Left lung (tissue), 10 donors: ENCODE measurements around the gene GYS2. TPM values are rescaled to one million over a fixed set of nuclear protein-coding genes. Genes with fewer than 3 reads are reported as not detected.

Source experiments
- ATAC-seq: fragments of 200-7000 bp; cut with Tn5 transposase; one replicate; pipeline ENCODE4 v1.9.1; 2020; ENCODE audit warnings: moderate library complexity
- DNase-seq, 4 donors: peaks; one replicate each; pipeline ENCODE4 v3.0.0-alpha.2; 2013 to 2020
- H3K27ac ChIP-seq, 2 donors: fragments of 200-600 bp; sonication (generic) in 1 of 2; one replicate each; pipeline versions ENCODE4 v1.5.0 to v1.8.0; 2020 to 2021
- H3K27me3 ChIP-seq, 2 donors: fragments of 200-600 bp; sonication (generic) in 1 of 2; one replicate each; pipeline versions ENCODE4 v1.5.0 to v1.8.0; 2020 to 2021
- H3K36me3 ChIP-seq, 2 donors: fragments of 200-600 bp; sonication (generic) in 1 of 2; one replicate each; pipeline versions ENCODE4 v1.5.0 to v1.8.0; 2020 to 2021
- H3K4me1 ChIP-seq, 2 donors: fragments of 200-600 bp; one replicate each; pipeline ENCODE4 v1.8.0; 2021
- H3K4me3 ChIP-seq, 2 donors: fragments of 200-600 bp; sonication (generic) in 1 of 2; one replicate each; pipeline versions ENCODE4 v1.5.0 to v1.8.0; 2020 to 2021; ENCODE audit warnings: mild to moderate bottlenecking in 1 of 2
- H3K9me3 ChIP-seq, 2 donors: fragments of 200-600 bp; sonication (generic) in 1 of 2; one replicate each; pipeline versions ENCODE4 v1.5.0 to v1.8.0; 2020 to 2021
- intact Hi-C, 2 donors: fragments of 100-400 bp; cut with DNase I; formaldehyde crosslinking; loops; one replicate each; pipeline versions ENCODE4 v1.11.2 to v1.14.2; 2022
- polyA plus RNA-seq, 6 donors: library from polyadenylated mRNA; unstranded; fragments of 120-200 nt; gene quantifications; one replicate each; pipeline ENCODE4 v1.2.1, GENCODE V29; 2013; ENCODE audit not compliant: insufficient read length in 6 of 6
- total RNA-seq, 2 donors: library from RNA; stranded (reverse); fragmentation: NEBNext Ultra II Directional; extraction: Animal tissue kit (Norgen Biotek cat#: 25700); gene quantifications; one replicate each; pipeline ENCODE4 v1.2.1, GENCODE V29; 2021
- TF ChIP-seq, protein P1 (sequence below), 2 donors: fragments of 200-600 bp; sonication (generic) in 1 of 2; IDR thresholded peaks; one replicate each; pipeline versions ENCODE4 v1.5.0 to v1.8.0; 2021; ENCODE audit warnings: antibody characterized with exemption in 2 of 2
- donor health status: DM: no; HTN: yes; CAD: no.
- donor health status: DM: no; HTN: no; CAD: no.

GYS2 gene
- total and polyA plus RNA-seq, 8 donors, result 0.07 to 0.42 (median 0.32) TPM; not detected in 4

DNA sequence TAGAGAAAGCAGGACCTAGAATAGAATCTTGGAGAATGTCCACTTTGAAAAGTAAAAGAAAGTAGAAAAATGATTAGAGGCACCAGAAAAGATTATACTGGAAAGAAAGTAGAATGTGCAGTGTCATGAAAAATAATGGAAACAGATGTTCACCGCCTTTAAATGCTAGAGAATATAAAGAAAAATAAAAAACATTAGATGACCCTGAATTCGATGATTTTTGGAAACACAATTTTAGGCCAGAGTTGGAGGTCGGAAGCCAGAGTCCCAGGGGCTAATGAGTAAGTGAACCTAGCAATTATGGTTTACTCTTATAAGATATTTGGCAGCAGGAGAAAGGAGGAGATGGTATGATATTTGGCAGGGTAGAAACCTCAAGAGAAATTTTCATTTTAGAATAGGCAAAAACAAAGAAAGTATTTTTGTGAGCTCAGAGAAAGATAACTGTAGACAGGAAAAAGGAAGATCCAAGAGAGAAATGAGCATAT, 37.7 kb downstream of the GYS2 start:
- ATAC-seq (no peak), DNase-seq (no peak)
- Histone ChIP-seq H3K36me3 (no peaks in the 10 kb centered on the region), H3K27ac (no peak overlapping the region), H3K9me3 (no peaks in the 10 kb centered on the region), H3K4me3 (no peak overlapping the region), H3K4me1 (no peaks in the 10 kb centered on the region), H3K27me3 (no peaks in the 10 kb centered on the region)
- TF ChIP-seq, protein P1, sequence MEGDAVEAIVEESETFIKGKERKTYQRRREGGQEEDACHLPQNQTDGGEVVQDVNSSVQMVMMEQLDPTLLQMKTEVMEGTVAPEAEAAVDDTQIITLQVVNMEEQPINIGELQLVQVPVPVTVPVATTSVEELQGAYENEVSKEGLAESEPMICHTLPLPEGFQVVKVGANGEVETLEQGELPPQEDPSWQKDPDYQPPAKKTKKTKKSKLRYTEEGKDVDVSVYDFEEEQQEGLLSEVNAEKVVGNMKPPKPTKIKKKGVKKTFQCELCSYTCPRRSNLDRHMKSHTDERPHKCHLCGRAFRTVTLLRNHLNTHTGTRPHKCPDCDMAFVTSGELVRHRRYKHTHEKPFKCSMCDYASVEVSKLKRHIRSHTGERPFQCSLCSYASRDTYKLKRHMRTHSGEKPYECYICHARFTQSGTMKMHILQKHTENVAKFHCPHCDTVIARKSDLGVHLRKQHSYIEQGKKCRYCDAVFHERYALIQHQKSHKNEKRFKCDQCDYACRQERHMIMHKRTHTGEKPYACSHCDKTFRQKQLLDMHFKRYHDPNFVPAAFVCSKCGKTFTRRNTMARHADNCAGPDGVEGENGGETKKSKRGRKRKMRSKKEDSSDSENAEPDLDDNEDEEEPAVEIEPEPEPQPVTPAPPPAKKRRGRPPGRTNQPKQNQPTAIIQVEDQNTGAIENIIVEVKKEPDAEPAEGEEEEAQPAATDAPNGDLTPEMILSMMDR (IDR thresholded peaks at IDR 0.05), result no peak
- intact Hi-C loops, result no loop called here

DNA sequence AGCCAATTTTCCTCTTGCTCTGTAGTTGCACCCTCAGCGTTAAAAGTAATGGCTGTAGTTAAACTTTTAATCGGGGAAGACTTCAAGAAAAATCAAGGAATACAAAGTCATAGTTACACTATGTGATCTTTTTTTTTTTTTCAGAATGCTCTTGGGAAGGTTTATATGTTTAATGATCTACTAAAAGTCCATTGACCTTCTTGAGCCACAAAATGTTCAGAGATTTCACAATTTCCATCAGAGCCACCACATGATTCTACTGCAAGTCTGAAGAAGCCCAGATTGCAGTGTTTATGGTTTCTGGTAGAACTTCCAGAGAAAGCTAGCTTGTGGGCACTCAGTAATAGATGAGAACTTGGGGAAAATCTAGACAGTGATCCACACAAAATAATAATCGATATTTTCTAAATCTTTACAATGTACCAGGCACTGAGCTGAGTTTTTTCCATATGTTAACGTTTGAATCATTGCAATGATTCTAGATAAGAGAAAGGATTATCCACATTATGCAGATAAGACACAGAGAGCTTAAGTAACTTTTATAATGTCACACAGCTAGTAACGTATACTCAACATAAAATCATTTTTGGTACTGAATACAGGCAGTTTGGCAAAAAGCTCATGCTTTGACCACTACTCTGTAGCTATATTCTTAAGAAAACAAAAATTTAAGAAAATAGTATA, 38.3 kb downstream of the GYS2 start:
- DNase-seq (no peak), ATAC-seq (no peak)
- H3K9me3 ChIP-seq, result no peaks in the 10 kb centered on the region

DNA sequence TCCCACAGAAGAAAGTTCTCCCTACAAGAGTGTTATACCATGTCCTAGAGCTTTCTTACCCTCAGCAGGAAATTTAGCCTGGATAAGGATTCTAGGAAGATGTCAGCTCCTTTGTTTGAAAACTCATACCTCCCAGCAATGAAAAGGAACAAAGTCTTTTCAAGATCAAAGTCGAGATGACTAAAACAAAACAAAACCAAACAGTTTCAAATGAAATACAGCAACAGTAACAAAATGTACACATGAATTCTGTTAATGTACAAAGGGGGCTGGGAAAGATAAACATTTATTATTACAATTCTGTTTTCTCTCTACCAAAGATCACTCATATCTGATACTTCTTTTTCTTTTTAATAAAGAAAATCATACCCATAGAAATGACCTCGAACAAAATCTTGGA, 41.8 kb downstream of the GYS2 start:
- TF ChIP-seq, protein P1 (IDR thresholded peaks at IDR 0.05), result no peak
- DNase-seq (no peak), ATAC-seq (no peak)
- Histone ChIP-seq H3K27me3 (no peaks in the 10 kb centered on the region), H3K9me3 (no peaks in the 10 kb centered on the region), H3K36me3 (no peaks in the 10 kb centered on the region), H3K4me3 (no peak overlapping the region), H3K27ac (no peak overlapping the region), H3K4me1 (no peaks in the 10 kb centered on the region)
- intact Hi-C loops, result no loop called here

More for the DNA sequence above, 38.3 kb downstream of the GYS2 start:
- TF ChIP-seq, protein P1 (IDR thresholded peaks at IDR 0.05), result no peak
- Histone ChIP-seq H3K27ac (no peak overlapping the region), H3K4me3 (no peak overlapping the region), H3K36me3 (no peaks in the 10 kb centered on the region), H3K4me1 (no peaks in the 10 kb centered on the region), H3K27me3 (no peaks in the 10 kb centered on the region)
- intact Hi-C loops, result no loop called here

DNA sequence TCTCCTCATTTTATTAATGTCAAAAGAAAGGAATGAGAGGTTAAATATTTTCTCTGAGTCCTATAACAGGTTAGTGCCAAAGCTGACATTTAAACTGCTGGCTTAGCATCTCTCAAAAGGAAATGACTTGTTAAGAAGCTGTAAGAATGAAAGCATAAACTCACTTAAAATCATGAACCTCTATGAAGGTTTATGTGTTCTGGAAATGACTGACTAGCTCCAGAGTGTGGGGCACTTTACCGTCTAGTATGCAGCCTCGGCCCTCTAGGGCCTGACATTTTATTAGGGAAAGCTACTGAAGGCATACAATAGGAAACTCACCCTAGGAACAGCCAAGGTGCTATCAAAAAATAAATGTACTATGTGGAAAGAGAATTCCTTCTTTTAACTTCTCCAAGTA, 43.5 kb downstream of the GYS2 start:
- no peak for ATAC-seq
- intact Hi-C loops, result no loop called here
- Histone ChIP-seq H3K9me3 (no peaks in the 10 kb centered on the region), H3K4me3 (no peak overlapping the region), H3K27ac (no peak overlapping the region), H3K4me1 (no peaks in the 10 kb centered on the region), H3K36me3 (no peaks in the 10 kb centered on the region), H3K27me3 (no peaks in the 10 kb centered on the region)
- TF ChIP-seq, protein P1 (IDR thresholded peaks at IDR 0.05), result no peak
- DNase-seq, result no peak

GRCh38 chr12:21559855-21560569, 44.6 kb downstream of the GYS2 start:
- Histone ChIP-seq H3K36me3 (no peaks in the 10 kb centered on the region), H3K27me3 (no peaks in the 10 kb centered on the region), H3K4me3 (no peak overlapping the region), H3K9me3 (no peaks in the 10 kb centered on the region), H3K27ac (no peak overlapping the region), H3K4me1 (no peaks in the 10 kb centered on the region)
- intact Hi-C loops, result no loop called here
- DNase-seq (no peak), ATAC-seq (no peak)
- TF ChIP-seq, protein P1 (IDR thresholded peaks at IDR 0.05), result no peak
